Liver (tissue), 9 donors: Measurements from ENCODE around the gene ZSCAN30. TPM values are rescaled to one million over a fixed set of nuclear protein-coding genes. Genes with fewer than 3 reads are reported as not detected.

ENCODE experiments used
- DNase-seq: peaks from one replicate; pipeline ENCODE4 v3.0.0-alpha.2; 2017; ENCODE audit warnings: low spot score
- H3K27ac ChIP-seq, 2 donors: one replicate each; pipeline ENCODE4 v1.7.0; 2013; ENCODE audit warnings: inconsistent platforms in 2 of 2, low read length in 2 of 2, control low read depth in 1 of 2, low read depth in 1 of 2, mild to moderate bottlenecking in 1 of 2
- H3K27me3 ChIP-seq, 4 donors: one replicate each; pipeline versions ENCODE4 v1.6.1 to v1.7.0; 2013; ENCODE audit warnings: low read length in 3 of 4, inconsistent platforms in 1 of 4, mild to moderate bottlenecking in 1 of 4, moderate library complexity in 1 of 4; ENCODE audit not compliant: control insufficient read depth in 4 of 4, insufficient read depth in 4 of 4
- H3K36me3 ChIP-seq, 4 donors: one replicate each; pipeline versions ENCODE4 v1.6.1 to v1.7.0; 2013; ENCODE audit warnings: low read length in 3 of 4, mild to moderate bottlenecking in 3 of 4, low read depth in 1 of 4, moderate library complexity in 1 of 4; ENCODE audit not compliant: control insufficient read depth in 4 of 4, insufficient read depth in 3 of 4
- H3K4me1 ChIP-seq, 4 donors: one replicate each; pipeline versions ENCODE4 v1.6.1 to v1.7.0; 2013; ENCODE audit warnings: low read length in 3 of 4, mild to moderate bottlenecking in 3 of 4, moderate library complexity in 1 of 4; ENCODE audit not compliant: control insufficient read depth in 4 of 4, insufficient read depth in 4 of 4
- H3K4me3 ChIP-seq, 3 donors: one replicate each; pipeline versions ENCODE4 v1.6.1 to v1.7.0; 2013; ENCODE audit warnings: low read length in 3 of 3, control low read depth in 1 of 3, low read depth in 1 of 3, mild to moderate bottlenecking in 1 of 3
- H3K9ac ChIP-seq, 2 donors: one replicate each; pipeline ENCODE4 v1.7.0; 2013; ENCODE audit warnings: low read length in 2 of 2, mild to moderate bottlenecking in 2 of 2, moderate library complexity in 2 of 2, control low read depth in 1 of 2, low read depth in 1 of 2
- H3K9me3 ChIP-seq, 4 donors: one replicate each; pipeline versions ENCODE4 v1.6.1 to v1.7.0; 2013; ENCODE audit warnings: low read length in 3 of 4; ENCODE audit not compliant: control insufficient read depth in 4 of 4
- EGR1 ChIP-seq, 2 donors: IDR thresholded peaks; 2 replicates each; pipeline ENCODE4 v1.6.1; 2016 to 2018; ENCODE audit warnings: antibody characterized with exemption in 2 of 2, low read depth in 2 of 2
- FOXA1 ChIP-seq: IDR thresholded peaks from 2 replicates; pipeline ENCODE4 v1.6.1; 2016; ENCODE audit warnings: antibody characterized with exemption
- GABPA ChIP-seq, 2 donors: IDR thresholded peaks in 1 of 2; conservative IDR thresholded peaks in 1 of 2; 2 replicates each; pipeline ENCODE4 v1.6.1; 2016; ENCODE audit warnings: antibody characterized with exemption in 2 of 2, mild to moderate bottlenecking in 1 of 2, moderate library complexity in 1 of 2
- HNF4A ChIP-seq, 2 donors: conservative IDR thresholded peaks; 2 replicates each; pipeline ENCODE4 v1.6.1; 2016; ENCODE audit warnings: antibody characterized with exemption in 2 of 2, mild to moderate bottlenecking in 2 of 2
- HNF4G ChIP-seq: IDR thresholded peaks from 2 replicates; pipeline ENCODE4 v1.6.1; 2016; ENCODE audit warnings: antibody characterized with exemption
- JUND ChIP-seq, 2 donors: IDR thresholded peaks; 2 replicates each; pipeline ENCODE4 v1.6.1; 2016; ENCODE audit warnings: antibody characterized with exemption in 2 of 2
- NR2F2 ChIP-seq: IDR thresholded peaks from 2 replicates; pipeline ENCODE4 v1.6.1; 2016; ENCODE audit warnings: antibody characterized with exemption
- RAD21 ChIP-seq, 2 donors: IDR thresholded peaks; 2 replicates each; pipeline ENCODE4 v1.6.1; 2016; ENCODE audit warnings: antibody characterized with exemption in 2 of 2, mild to moderate bottlenecking in 2 of 2
- RXRA ChIP-seq, 2 donors: IDR thresholded peaks; 2 replicates each; pipeline ENCODE4 v1.6.1; 2017 to 2018; ENCODE audit warnings: antibody characterized with exemption in 2 of 2, mild to moderate bottlenecking in 1 of 2
- SP1 ChIP-seq: IDR thresholded peaks from 2 replicates; pipeline ENCODE4 v1.6.1; 2018; ENCODE audit warnings: antibody characterized with exemption, mild to moderate bottlenecking
- TAF1 ChIP-seq: conservative IDR thresholded peaks from 2 replicates; pipeline ENCODE4 v1.6.1; 2016; ENCODE audit warnings: antibody characterized with exemption, mild to moderate bottlenecking
- YY1 ChIP-seq: IDR thresholded peaks from 2 replicates; pipeline ENCODE4 v1.6.1; 2016; ENCODE audit warnings: antibody characterized with exemption, mild to moderate bottlenecking
- WGBS: extraction: QIAGEN DNeasy Blood & Tissue Kit; methylation state at CpG from one replicate; pipeline ENCODE4 v1.1.7; 2013; 5-methylcytosine and 5-hydroxymethylcytosine counted together
- polyA plus RNA-seq, 2 donors: library from polyadenylated mRNA; stranded (reverse) in 1 of 2; unstranded in 1 of 2; fragments of 200-250 nt in 1 of 2; fragments of >200 nt in 1 of 2; fragmentation: Nextera tagmentation in 1 of 2; extraction: Ambion mirVana in 1 of 2; gene quantifications; one replicate each; pipeline versions ENCODE4 v1.2.1 to v1.2.3, GENCODE V29; 2013 to 2015
- total RNA-seq, 2 donors: library from RNA; depleted of rRNA; stranded (reverse); fragments of >200 nt; gene quantifications; one replicate each; pipeline ENCODE4 v1.2.3, GENCODE V29; 2014
- TF ChIP-seq, protein P1 (sequence below): IDR thresholded peaks from 2 replicates; pipeline ENCODE4 v1.6.1; 2016; ENCODE audit warnings: antibody characterized with exemption
- TF ChIP-seq, protein P2 (sequence below): IDR thresholded peaks from 2 replicates; pipeline ENCODE4 v1.6.1; 2016; ENCODE audit warnings: antibody characterized with exemption, mild to moderate bottlenecking
- TF ChIP-seq, protein P3 (sequence below): IDR thresholded peaks from 2 replicates; pipeline ENCODE4 v1.6.1; 2016; ENCODE audit warnings: antibody characterized with exemption
- TF ChIP-seq, protein P4 (sequence below): IDR thresholded peaks from 2 replicates; pipeline ENCODE4 v1.6.1; 2016; ENCODE audit warnings: antibody characterized with exemption
- TF ChIP-seq, protein P5 (sequence below): fragments of 150-350 bp; IDR thresholded peaks from 2 replicates; pipeline ENCODE4 v1.5.1; 2017; ENCODE audit warnings: improper control_type of control experiment, low read depth, low read length; ENCODE audit not compliant: missing input control
- donor health status: healthy.
- donor health status: healthy.
- donor health status: healthy.
- donor health status: healthy.
- donor health status: healthy.

Gene ZSCAN30
- total and polyA plus RNA-seq, 4 donors: 2.3 to 10.4 (median 5.6) TPM

DNA sequence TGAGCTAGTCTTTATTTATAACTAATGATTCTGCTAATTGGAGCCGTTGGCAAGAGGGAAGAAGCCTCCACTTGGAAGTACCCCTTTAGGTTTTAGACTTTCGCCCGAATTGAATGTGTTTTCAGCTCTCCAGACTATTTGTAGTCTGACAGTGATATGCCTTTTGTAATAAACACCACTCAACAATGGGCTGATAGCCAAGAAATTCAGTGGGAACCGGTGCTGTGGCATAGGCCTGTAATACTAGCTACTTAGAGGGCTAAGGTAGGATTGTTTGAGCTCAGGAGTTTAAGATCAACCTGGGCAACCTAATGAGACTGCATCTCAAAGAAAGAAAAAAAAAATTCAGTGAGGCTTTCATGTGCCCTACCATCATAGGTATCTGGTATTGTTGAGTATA is 13.6 kb upstream of the ZSCAN30 start:
- no peaks in the 10 kb centered on the region for H3K27me3 ChIP-seq
- 98% methylated on average over 4 of the region's 4 CpGs for WGBS
- peak overlapping the region in 2 of 3 donors; percentile 43 for H3K4me3 ChIP-seq
- no peak for TF ChIP-seq YY1
- TF ChIP-seq, protein P1, sequence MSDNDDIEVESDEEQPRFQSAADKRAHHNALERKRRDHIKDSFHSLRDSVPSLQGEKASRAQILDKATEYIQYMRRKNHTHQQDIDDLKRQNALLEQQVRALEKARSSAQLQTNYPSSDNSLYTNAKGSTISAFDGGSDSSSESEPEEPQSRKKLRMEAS: no peak
- no peak for TF ChIP-seq JUND (IDR thresholded peaks at IDR 0.05)
- TF ChIP-seq, protein P2, sequence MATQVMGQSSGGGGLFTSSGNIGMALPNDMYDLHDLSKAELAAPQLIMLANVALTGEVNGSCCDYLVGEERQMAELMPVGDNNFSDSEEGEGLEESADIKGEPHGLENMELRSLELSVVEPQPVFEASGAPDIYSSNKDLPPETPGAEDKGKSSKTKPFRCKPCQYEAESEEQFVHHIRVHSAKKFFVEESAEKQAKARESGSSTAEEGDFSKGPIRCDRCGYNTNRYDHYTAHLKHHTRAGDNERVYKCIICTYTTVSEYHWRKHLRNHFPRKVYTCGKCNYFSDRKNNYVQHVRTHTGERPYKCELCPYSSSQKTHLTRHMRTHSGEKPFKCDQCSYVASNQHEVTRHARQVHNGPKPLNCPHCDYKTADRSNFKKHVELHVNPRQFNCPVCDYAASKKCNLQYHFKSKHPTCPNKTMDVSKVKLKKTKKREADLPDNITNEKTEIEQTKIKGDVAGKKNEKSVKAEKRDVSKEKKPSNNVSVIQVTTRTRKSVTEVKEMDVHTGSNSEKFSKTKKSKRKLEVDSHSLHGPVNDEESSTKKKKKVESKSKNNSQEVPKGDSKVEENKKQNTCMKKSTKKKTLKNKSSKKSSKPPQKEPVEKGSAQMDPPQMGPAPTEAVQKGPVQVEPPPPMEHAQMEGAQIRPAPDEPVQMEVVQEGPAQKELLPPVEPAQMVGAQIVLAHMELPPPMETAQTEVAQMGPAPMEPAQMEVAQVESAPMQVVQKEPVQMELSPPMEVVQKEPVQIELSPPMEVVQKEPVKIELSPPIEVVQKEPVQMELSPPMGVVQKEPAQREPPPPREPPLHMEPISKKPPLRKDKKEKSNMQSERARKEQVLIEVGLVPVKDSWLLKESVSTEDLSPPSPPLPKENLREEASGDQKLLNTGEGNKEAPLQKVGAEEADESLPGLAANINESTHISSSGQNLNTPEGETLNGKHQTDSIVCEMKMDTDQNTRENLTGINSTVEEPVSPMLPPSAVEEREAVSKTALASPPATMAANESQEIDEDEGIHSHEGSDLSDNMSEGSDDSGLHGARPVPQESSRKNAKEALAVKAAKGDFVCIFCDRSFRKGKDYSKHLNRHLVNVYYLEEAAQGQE: no peak
- no peak for TF ChIP-seq RXRA (IDR thresholded peaks at IDR 0.05)
- TF ChIP-seq, protein P3, sequence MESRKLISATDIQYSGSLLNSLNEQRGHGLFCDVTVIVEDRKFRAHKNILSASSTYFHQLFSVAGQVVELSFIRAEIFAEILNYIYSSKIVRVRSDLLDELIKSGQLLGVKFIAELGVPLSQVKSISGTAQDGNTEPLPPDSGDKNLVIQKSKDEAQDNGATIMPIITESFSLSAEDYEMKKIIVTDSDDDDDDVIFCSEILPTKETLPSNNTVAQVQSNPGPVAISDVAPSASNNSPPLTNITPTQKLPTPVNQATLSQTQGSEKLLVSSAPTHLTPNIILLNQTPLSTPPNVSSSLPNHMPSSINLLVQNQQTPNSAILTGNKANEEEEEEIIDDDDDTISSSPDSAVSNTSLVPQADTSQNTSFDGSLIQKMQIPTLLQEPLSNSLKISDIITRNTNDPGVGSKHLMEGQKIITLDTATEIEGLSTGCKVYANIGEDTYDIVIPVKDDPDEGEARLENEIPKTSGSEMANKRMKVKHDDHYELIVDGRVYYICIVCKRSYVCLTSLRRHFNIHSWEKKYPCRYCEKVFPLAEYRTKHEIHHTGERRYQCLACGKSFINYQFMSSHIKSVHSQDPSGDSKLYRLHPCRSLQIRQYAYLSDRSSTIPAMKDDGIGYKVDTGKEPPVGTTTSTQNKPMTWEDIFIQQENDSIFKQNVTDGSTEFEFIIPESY: no peak
- TF ChIP-seq, protein P4, sequence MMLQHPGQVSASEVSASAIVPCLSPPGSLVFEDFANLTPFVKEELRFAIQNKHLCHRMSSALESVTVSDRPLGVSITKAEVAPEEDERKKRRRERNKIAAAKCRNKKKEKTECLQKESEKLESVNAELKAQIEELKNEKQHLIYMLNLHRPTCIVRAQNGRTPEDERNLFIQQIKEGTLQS: no peak
- TF ChIP-seq SP1: no peak
- TF ChIP-seq HNF4G: no peak
- no peak for TF ChIP-seq RAD21 (IDR thresholded peaks at IDR 0.05)
- no peak for TF ChIP-seq FOXA1
- no peak for TF ChIP-seq NR2F2
- no peak for TF ChIP-seq HNF4A (conservative IDR thresholded peaks at IDR 0.05)
- TF ChIP-seq, protein P5, sequence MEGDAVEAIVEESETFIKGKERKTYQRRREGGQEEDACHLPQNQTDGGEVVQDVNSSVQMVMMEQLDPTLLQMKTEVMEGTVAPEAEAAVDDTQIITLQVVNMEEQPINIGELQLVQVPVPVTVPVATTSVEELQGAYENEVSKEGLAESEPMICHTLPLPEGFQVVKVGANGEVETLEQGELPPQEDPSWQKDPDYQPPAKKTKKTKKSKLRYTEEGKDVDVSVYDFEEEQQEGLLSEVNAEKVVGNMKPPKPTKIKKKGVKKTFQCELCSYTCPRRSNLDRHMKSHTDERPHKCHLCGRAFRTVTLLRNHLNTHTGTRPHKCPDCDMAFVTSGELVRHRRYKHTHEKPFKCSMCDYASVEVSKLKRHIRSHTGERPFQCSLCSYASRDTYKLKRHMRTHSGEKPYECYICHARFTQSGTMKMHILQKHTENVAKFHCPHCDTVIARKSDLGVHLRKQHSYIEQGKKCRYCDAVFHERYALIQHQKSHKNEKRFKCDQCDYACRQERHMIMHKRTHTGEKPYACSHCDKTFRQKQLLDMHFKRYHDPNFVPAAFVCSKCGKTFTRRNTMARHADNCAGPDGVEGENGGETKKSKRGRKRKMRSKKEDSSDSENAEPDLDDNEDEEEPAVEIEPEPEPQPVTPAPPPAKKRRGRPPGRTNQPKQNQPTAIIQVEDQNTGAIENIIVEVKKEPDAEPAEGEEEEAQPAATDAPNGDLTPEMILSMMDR: no peak
- no peak for TF ChIP-seq GABPA (IDR thresholded peaks at IDR 0.05 in 1 of 2, conservative IDR thresholded peaks at IDR 0.05 in 1 of 2)
- TF ChIP-seq EGR1 (IDR thresholded peaks at IDR 0.05; ENCODE audit: low read depth in 2 of 2): no peak
- TF ChIP-seq TAF1: no peak
- no peak overlapping the region for H3K9ac ChIP-seq
- no peak overlapping the region for H3K27ac ChIP-seq
- peaks cover 12 to 57% (median 44%) of the 10 kb centered on the region in 4 donors for H3K36me3 ChIP-seq
- H3K4me1 ChIP-seq: no peaks in the 10 kb centered on the region
- H3K9me3 ChIP-seq: peaks cover 43 to 74% (median 56%) of the 10 kb centered on the region in 4 donors
- no peak for DNase-seq
